HCT116 (cell line): ENCODE data around the gene TRPM3. TPM values are rescaled to one million over a fixed set of nuclear protein-coding genes. Genes with fewer than 3 reads are reported as not detected.

ENCODE experiments used
- ATAC-seq: fragments of 200-7000 bp; cut with Tn5 transposase; 2 replicates; pipeline ENCODE4 v1.9.1; 2020; ENCODE audit warnings: mild to moderate bottlenecking, moderate library complexity
- BruUV-seq: library from RNA; stranded (reverse); fragments of 400-500 nt; replicated peaks from 2 replicates; lab custom pipeline; 2021; lab: Mats Ljungman, UMichigan
- CTCF ChIA-PET: fragments of 300-600 bp; sonication (Branson Sonifier 250); formaldehyde crosslinking; loops from one replicate; lab custom pipeline; 2021; ENCODE audit warnings: antibody characterized with exemption; lab: Charles Lee
- POLR2A ChIA-PET: fragments of 300-600, 350-600 bp; sonication (Branson Sonifier 250); formaldehyde crosslinking; loops from one replicate; lab custom pipeline; 2021; ENCODE audit warnings: antibody characterized with exemption; lab: Charles Lee
- RAD21 ChIA-PET, 2 experiments: fragments of 300-600 bp; sonication (Branson Sonifier 250); formaldehyde crosslinking; loops; one replicate each; lab custom pipeline; 2023; ENCODE audit warnings: low total read pairs in 2 of 2; ENCODE audit not compliant: uncharacterized antibody in 2 of 2, unreplicated experiment in 2 of 2, low non-redundant PET in 1 of 2; lab: Charles Lee
- DNase-seq: peaks from one replicate; pipeline ENCODE4 v3.0.0-alpha.2; 2010; ENCODE audit warnings: low read depth, low spot score
- H2AFZ ChIP-seq: fragments of 200-600 bp; shearing (Covaris generic), sonication (generic); 2 replicates; pipeline ENCODE4 v1.6.1; 2017; ENCODE audit warnings: low read depth, mixed run types, mixed read lengths, antibody characterized with exemption, low read length; ENCODE audit not compliant: poor library complexity, severe bottlenecking
- H3K27ac ChIP-seq: 2 replicates; pipeline ENCODE4 v1.5.1; 2012; ENCODE audit warnings: low read depth, low read length
- H3K27me3 ChIP-seq: fragments of 200-600 bp; sonication (generic); 2 replicates; pipeline ENCODE4 v1.6.1; 2016; ENCODE audit warnings: mixed run types, low read length, mixed read lengths; ENCODE audit not compliant: insufficient read depth
- H3K36me3 ChIP-seq, 2 experiments: fragments of 200-500 bp in 1 of 2; fragments of 200-600 bp in 1 of 2; sonication (Bioruptor generic) in 1 of 2; sonication (generic) in 1 of 2; 2 replicates each; pipeline versions ENCODE4 v1.5.1 to v1.6.1; 2014 to 2016; ENCODE audit warnings: low read length in 2 of 2, inconsistent platforms in 1 of 2, mixed read lengths in 1 of 2, mixed run types in 1 of 2; ENCODE audit not compliant: insufficient read depth in 2 of 2, control insufficient read depth in 1 of 2
- H3K4me1 ChIP-seq, 2 experiments: fragments of 200-600 bp in 1 of 2; sonication (generic) in 1 of 2; 2 replicates each; pipeline versions ENCODE4 v1.5.1 to v1.6.1; 2012 to 2017; ENCODE audit warnings: low read length in 2 of 2, inconsistent platforms in 1 of 2, mild to moderate bottlenecking in 1 of 2, mixed read lengths in 1 of 2, mixed run types in 1 of 2, moderate library complexity in 1 of 2; ENCODE audit not compliant: insufficient read depth in 2 of 2, control insufficient read depth in 1 of 2
- H3K4me2 ChIP-seq: fragments of 200-600 bp; sonication (generic); 2 replicates; pipeline ENCODE4 v1.6.1; 2017; ENCODE audit warnings: mixed run types, low read length, mixed read lengths
- H3K4me3 ChIP-seq, 2 experiments: fragments of 200-600 bp in 1 of 2; sonication (generic) in 1 of 2; replicated peaks in 1 of 2; 2 replicates each; pipeline ENCODE4 v1.5.1; 2011 to 2016; ENCODE audit warnings: low read length in 2 of 2, control low read depth in 1 of 2, low read depth in 1 of 2, mild to moderate bottlenecking in 1 of 2, mixed read lengths in 1 of 2, mixed run types in 1 of 2
- H3K79me2 ChIP-seq: fragments of 200-600 bp; sonication (generic); 2 replicates; pipeline ENCODE4 v1.6.1; 2017; ENCODE audit warnings: mild to moderate bottlenecking, mixed run types, low read length, moderate library complexity, mixed read lengths; ENCODE audit not compliant: insufficient read depth
- H3K9ac ChIP-seq: fragments of 200-600 bp; sonication (generic); 2 replicates; pipeline ENCODE4 v1.6.1; 2016; ENCODE audit warnings: low read length, mixed read lengths
- H3K9me2 ChIP-seq: fragments of 200-600 bp; sonication (generic), shearing (Covaris generic); 2 replicates; pipeline ENCODE4 v1.6.1; 2017; ENCODE audit warnings: mixed run types, mild to moderate bottlenecking, moderate library complexity; ENCODE audit not compliant: insufficient read depth
- H3K9me3 ChIP-seq, 2 experiments: fragments of 200-500 bp in 1 of 2; fragments of 200-600 bp in 1 of 2; sonication (Bioruptor generic) in 1 of 2; sonication (generic) in 1 of 2; 2 replicates each; pipeline ENCODE4 v1.6.1; 2014 to 2017; ENCODE audit warnings: low read length in 2 of 2, mixed read lengths in 2 of 2, inconsistent platforms in 1 of 2, low read depth in 1 of 2, mild to moderate bottlenecking in 1 of 2, mixed run types in 1 of 2, moderate library complexity in 1 of 2; ENCODE audit not compliant: control insufficient read depth in 1 of 2, insufficient read depth in 1 of 2
- H4K20me1 ChIP-seq: fragments of 200-600 bp; sonication (generic), shearing (Covaris generic); 2 replicates; pipeline ENCODE4 v1.6.1; 2017; ENCODE audit warnings: mixed run types, mild to moderate bottlenecking, moderate library complexity; ENCODE audit not compliant: insufficient read depth
- CBX3 ChIP-seq: IDR thresholded peaks from 2 replicates; pipeline ENCODE4 v1.6.1; 2012; ENCODE audit warnings: low read depth
- ELF1 ChIP-seq: IDR thresholded peaks from 2 replicates; pipeline ENCODE4 v1.6.1; 2012; ENCODE audit warnings: low read depth, borderline replicate concordance
- EZH2 ChIP-seq: fragments of 200-600 bp; sonication (generic); IDR thresholded peaks from 2 replicates; pipeline ENCODE4 v1.6.1; 2017; ENCODE audit warnings: antibody characterized with exemption, mixed run types
- EZH2phosphoT487 ChIP-seq: fragments of 200-600 bp; IDR thresholded peaks from 2 replicates; pipeline ENCODE4 v1.6.1; 2018; ENCODE audit warnings: antibody characterized with exemption, borderline replicate concordance
- FOSL1 ChIP-seq: IDR thresholded peaks from 2 replicates; pipeline ENCODE4 v1.6.1; 2012; ENCODE audit warnings: low read depth
- JUND ChIP-seq: IDR thresholded peaks from 2 replicates; pipeline ENCODE4 v1.6.1; 2012
- POLR2A ChIP-seq: IDR thresholded peaks from 2 replicates; pipeline ENCODE4 v1.7.0; 2011; ENCODE audit warnings: borderline replicate concordance; ENCODE audit not compliant: insufficient read depth, insufficient read length; ENCODE audit errors: extremely low read depth
- POLR2AphosphoS5 ChIP-seq: IDR thresholded peaks from 2 replicates; pipeline ENCODE4 v1.6.1; 2011; ENCODE audit warnings: mild to moderate bottlenecking, low read depth, low read length, moderate library complexity
- RAD21 ChIP-seq: IDR thresholded peaks from 2 replicates; pipeline ENCODE4 v1.6.1; 2012; ENCODE audit warnings: low read depth, mild to moderate bottlenecking
- SIN3A ChIP-seq: IDR thresholded peaks from 2 replicates; pipeline ENCODE4 v1.6.1; 2012; ENCODE audit warnings: low read depth
- SP1 ChIP-seq: IDR thresholded peaks from 2 replicates; pipeline ENCODE4 v1.6.1; 2012; ENCODE audit warnings: low read depth
- TCF7L2 ChIP-seq: IDR thresholded peaks from 2 replicates; pipeline ENCODE4 v1.7.0; 2011; ENCODE audit warnings: borderline replicate concordance, inconsistent platforms; ENCODE audit not compliant: insufficient read depth, insufficient read length; ENCODE audit errors: extremely low read depth
- YY1 ChIP-seq: IDR thresholded peaks from 2 replicates; pipeline ENCODE4 v1.6.1; 2011; ENCODE audit warnings: low read length, low read depth, moderate library complexity, mild to moderate bottlenecking; ENCODE audit not compliant: insufficient replicate concordance; ENCODE audit errors: extremely low read depth
- ZNF274 ChIP-seq: fragments of 200-500 bp; sonication (Bioruptor generic); IDR thresholded peaks from 2 replicates; pipeline ENCODE4 v1.6.1; 2014; ENCODE audit warnings: mild to moderate bottlenecking, low read depth, low read length, inconsistent platforms
- intact Hi-C: fragments of 100-400 bp; cut with micrococcal nuclease; formaldehyde crosslinking; loops from 2 replicates; pipeline ENCODE4 v1.10.0; 2022
- total RNA-seq: library from RNA; stranded (reverse); gene quantifications from one replicate; pipeline ENCODE4 v1.2.1, GENCODE V29; 2021; ENCODE audit not compliant: unreplicated experiment
- TF ChIP-seq, protein P1 (sequence below), 3 experiments: fragments of 200-600 bp in 1 of 3; sonication (generic) in 1 of 3; IDR thresholded peaks in 2 of 3; conservative IDR thresholded peaks in 1 of 3; 2 replicates each; pipeline ENCODE4 v1.5.1; 2012 to 2017; ENCODE audit warnings: low read depth in 2 of 3, low read length in 2 of 3, antibody characterized with exemption in 1 of 3, borderline replicate concordance in 1 of 3, control low read depth in 1 of 3, mild to moderate bottlenecking in 1 of 3, mixed read lengths in 1 of 3, mixed run types in 1 of 3, moderate library complexity in 1 of 3; ENCODE audit not compliant: insufficient read depth in 1 of 3
- TF ChIP-seq, protein P2 (sequence below): IDR thresholded peaks from 2 replicates; pipeline ENCODE4 v1.6.1; 2012; ENCODE audit warnings: low read depth
- TF ChIP-seq, protein P3 (sequence below): IDR thresholded peaks from 2 replicates; pipeline ENCODE4 v1.6.1; 2012

Gene TRPM3
- total RNA-seq, 1 experiment from 2014 or later = not detected

DNA sequence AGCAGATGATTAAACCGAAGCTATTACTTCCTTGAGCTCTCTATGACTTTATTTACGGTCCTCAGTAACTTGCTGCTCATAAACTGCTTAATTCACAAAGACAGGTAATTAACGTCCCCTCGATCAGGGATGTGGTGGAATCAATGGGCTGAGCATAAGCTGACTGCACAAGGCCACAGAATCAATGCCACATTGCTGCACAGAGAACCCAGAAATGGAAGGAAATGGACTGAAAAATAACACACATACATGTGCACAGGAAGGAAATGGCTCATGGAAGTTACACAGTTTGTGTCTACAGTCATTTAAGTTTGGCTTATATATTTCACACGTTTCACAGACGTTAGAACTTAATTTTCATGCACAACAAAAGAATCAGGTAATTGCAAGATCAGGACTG lies 588.7 kb downstream of the TRPM3 start:
- H3K4me3 ChIP-seq = no peak overlapping the region
- no peak for TF ChIP-seq ZNF274
- TF ChIP-seq TCF7L2 = no peak
- TF ChIP-seq, protein P1, sequence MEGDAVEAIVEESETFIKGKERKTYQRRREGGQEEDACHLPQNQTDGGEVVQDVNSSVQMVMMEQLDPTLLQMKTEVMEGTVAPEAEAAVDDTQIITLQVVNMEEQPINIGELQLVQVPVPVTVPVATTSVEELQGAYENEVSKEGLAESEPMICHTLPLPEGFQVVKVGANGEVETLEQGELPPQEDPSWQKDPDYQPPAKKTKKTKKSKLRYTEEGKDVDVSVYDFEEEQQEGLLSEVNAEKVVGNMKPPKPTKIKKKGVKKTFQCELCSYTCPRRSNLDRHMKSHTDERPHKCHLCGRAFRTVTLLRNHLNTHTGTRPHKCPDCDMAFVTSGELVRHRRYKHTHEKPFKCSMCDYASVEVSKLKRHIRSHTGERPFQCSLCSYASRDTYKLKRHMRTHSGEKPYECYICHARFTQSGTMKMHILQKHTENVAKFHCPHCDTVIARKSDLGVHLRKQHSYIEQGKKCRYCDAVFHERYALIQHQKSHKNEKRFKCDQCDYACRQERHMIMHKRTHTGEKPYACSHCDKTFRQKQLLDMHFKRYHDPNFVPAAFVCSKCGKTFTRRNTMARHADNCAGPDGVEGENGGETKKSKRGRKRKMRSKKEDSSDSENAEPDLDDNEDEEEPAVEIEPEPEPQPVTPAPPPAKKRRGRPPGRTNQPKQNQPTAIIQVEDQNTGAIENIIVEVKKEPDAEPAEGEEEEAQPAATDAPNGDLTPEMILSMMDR (IDR thresholded peaks at IDR 0.05 in 2 of 3, conservative IDR thresholded peaks at IDR 0.05 in 1 of 3; ENCODE audit: borderline replicate concordance in 1 of 3, insufficient read depth in 1 of 3, low read depth in 2 of 3, low read length in 2 of 3) = no peak
- no peak for TF ChIP-seq POLR2AphosphoS5
- TF ChIP-seq, protein P2, sequence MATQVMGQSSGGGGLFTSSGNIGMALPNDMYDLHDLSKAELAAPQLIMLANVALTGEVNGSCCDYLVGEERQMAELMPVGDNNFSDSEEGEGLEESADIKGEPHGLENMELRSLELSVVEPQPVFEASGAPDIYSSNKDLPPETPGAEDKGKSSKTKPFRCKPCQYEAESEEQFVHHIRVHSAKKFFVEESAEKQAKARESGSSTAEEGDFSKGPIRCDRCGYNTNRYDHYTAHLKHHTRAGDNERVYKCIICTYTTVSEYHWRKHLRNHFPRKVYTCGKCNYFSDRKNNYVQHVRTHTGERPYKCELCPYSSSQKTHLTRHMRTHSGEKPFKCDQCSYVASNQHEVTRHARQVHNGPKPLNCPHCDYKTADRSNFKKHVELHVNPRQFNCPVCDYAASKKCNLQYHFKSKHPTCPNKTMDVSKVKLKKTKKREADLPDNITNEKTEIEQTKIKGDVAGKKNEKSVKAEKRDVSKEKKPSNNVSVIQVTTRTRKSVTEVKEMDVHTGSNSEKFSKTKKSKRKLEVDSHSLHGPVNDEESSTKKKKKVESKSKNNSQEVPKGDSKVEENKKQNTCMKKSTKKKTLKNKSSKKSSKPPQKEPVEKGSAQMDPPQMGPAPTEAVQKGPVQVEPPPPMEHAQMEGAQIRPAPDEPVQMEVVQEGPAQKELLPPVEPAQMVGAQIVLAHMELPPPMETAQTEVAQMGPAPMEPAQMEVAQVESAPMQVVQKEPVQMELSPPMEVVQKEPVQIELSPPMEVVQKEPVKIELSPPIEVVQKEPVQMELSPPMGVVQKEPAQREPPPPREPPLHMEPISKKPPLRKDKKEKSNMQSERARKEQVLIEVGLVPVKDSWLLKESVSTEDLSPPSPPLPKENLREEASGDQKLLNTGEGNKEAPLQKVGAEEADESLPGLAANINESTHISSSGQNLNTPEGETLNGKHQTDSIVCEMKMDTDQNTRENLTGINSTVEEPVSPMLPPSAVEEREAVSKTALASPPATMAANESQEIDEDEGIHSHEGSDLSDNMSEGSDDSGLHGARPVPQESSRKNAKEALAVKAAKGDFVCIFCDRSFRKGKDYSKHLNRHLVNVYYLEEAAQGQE = no peak
- no peak for TF ChIP-seq EZH2phosphoT487
- TF ChIP-seq, protein P3, sequence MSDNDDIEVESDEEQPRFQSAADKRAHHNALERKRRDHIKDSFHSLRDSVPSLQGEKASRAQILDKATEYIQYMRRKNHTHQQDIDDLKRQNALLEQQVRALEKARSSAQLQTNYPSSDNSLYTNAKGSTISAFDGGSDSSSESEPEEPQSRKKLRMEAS = no peak
- TF ChIP-seq EZH2 = no peak
- TF ChIP-seq ELF1 = no peak
- no peak for TF ChIP-seq SIN3A
- no peak for TF ChIP-seq POLR2A
- no peak for TF ChIP-seq JUND
- no peak for TF ChIP-seq FOSL1
- no peak for TF ChIP-seq RAD21
- no peak for TF ChIP-seq CBX3
- no peak for TF ChIP-seq YY1
- TF ChIP-seq SP1 = no peak
- TF ChIP-seq, all 23 proteins: peak for 0
- intact Hi-C loops = loop anchor here (10.0 kb wide), 1 partner anchor 58 kb away; no protein-coding TSS in a partner anchor
- no peak overlapping the region for H3K4me2 ChIP-seq
- no peak overlapping the region for H2AFZ ChIP-seq
- no peaks in the 10 kb centered on the region for H3K27me3 ChIP-seq
- DNase-seq (no peak), ATAC-seq (no peak)
- no peak overlapping the region for H3K9ac ChIP-seq
- H3K27ac ChIP-seq = no peak overlapping the region
- RAD21 ChIA-PET = no interaction called here
- H3K9me3 ChIP-seq = no peaks in the 10 kb centered on the region
- no peaks in the 10 kb centered on the region for H3K79me2 ChIP-seq
- no peaks in the 10 kb centered on the region for H3K4me1 ChIP-seq
- CTCF ChIA-PET = no interaction called here
- no peaks in the 10 kb centered on the region for H3K9me2 ChIP-seq
- POLR2A ChIA-PET = no interaction called here
- no peaks in the 10 kb centered on the region for H3K36me3 ChIP-seq
- no TSS peak for BruUV-seq
- H4K20me1 ChIP-seq = no peaks in the 10 kb centered on the region
